ENCODE measurements around the gene PCDHA7.
"Not testable (repeated sequence)": the region's sequence is repeated elsewhere in the genome, so short reads cannot be mapped to it uniquely, and the experiment has no call there.

PCDHA7 gene, protein sequence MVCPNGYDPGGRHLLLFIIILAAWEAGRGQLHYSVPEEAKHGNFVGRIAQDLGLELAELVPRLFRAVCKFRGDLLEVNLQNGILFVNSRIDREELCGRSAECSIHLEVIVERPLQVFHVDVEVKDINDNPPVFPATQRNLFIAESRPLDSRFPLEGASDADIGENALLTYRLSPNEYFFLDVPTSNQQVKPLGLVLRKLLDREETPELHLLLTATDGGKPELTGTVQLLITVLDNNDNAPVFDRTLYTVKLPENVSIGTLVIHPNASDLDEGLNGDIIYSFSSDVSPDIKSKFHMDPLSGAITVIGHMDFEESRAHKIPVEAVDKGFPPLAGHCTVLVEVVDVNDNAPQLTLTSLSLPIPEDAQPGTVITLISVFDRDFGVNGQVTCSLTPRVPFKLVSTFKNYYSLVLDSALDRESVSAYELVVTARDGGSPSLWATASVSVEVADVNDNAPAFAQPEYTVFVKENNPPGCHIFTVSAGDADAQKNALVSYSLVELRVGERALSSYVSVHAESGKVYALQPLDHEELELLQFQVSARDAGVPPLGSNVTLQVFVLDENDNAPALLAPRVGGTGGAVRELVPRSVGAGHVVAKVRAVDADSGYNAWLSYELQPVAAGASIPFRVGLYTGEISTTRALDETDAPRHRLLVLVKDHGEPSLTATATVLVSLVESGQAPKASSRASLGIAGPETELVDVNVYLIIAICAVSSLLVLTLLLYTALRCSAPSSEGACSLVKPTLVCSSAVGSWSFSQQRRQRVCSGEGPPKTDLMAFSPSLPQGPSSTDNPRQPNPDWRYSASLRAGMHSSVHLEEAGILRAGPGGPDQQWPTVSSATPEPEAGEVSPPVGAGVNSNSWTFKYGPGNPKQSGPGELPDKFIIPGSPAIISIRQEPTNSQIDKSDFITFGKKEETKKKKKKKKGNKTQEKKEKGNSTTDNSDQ

DNA sequence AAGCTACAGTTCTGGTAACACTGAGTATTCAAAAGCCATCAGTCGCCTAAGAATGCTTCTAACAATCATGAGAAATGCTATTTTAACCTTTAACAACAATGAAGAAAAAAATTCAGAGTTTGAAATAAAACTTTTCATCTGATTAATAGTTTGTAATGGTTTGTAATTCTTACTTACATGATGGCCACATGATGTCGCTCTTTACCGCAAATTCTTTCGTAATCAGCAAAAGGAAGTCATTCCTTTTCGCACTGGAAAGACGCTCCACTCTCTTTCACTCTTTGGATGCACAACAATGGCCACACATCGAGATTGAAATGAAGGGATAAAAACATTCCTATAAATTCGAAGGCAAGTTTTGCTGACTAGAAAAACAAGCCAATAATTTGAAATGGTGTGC lies at the start of gene PCDHA7:
PCDHA7 (plus strand) TSS at position 277 of the 400 bp plus-strand sequence; CDS start at position 392, 115 bp downstream.
- no peak for DNase-seq

DNA sequence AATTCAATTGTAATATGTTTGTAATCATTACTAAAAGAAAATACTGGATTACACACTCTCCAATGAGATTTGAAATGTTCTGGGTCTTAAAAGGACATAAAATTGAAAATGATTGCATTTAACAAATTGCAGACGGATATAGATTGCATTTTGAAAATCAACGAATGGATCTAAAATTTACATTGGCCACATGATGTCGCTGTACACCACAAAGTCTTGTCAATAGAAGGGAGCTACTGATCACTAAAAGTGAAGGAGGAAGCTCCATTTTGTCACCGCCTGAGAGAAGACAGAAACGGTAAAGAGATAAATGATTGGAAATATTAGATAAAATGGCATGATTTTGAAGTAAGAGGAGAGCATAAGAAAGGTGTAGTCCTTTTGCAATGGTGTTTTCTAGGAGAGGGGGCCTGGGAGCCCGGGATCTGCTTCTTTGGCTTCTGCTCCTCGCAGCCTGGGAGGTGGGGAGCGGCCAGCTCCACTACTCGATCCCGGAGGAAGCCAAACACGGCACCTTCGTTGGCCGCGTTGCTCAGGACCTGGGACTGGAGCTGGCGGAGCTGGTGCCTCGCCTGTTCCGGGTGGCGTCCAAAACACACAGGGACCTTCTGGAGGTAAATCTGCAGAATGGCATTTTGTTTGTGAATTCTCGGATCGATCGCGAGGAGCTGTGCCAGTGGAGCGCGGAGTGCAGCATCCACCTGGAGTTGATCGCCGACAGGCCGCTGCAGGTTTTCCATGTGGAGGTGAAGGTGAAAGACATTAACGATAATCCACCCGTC lies 48.0 kb upstream of the PCDHA7 start, which contains the start of gene PCDHA1:
PCDHA1 (plus strand) TSS at position 236 of the 782 bp plus-strand sequence.
- no peak for DNase-seq

DNA sequence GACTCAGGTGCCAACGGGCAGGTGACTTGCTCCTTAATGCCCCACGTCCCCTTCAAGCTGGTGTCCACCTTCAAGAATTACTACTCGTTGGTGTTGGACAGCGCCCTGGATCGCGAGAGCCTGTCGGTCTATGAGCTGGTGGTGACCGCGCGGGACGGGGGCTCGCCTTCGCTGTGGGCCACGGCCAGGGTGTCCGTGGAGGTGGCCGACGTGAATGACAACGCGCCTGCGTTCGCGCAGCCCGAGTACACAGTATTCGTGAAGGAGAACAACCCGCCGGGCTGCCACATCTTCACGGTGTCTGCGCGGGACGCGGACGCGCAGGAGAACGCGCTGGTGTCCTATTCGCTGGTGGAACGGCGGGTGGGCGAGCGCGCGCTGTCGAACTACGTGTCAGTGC lies 46.6 kb upstream of the PCDHA7 start:
- not testable (repeated sequence) for DNase-seq

DNA sequence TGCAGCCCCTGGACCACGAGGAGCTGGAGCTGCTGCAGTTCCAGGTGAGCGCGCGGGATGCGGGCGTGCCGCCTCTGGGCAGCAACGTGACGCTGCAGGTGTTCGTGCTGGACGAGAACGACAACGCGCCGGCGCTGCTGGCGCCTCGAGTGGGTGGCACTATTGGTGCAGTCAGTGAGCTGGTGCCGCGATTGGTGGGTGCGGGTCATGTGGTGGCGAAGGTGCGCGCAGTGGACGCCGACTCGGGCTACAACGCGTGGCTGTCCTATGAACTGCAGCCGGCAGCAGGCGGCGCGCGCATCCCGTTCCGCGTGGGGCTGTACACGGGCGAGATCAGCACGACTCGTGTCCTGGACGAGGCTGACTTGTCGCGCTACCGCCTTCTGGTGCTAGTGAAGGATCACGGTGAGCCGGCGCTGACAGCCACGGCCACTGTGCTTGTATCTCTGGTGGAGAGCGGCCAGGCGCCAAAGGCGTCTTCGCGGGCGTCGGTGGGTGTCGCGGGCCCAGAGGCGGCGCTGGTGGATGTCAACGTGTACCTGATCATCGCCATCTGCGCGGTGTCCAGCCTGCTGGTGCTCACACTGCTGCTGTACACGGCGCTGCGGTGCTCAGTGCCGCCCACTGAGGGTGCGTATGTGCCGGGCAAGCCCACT lies 46.1 kb upstream of the PCDHA7 start:
- DNase-seq: not testable (repeated sequence)

DNA sequence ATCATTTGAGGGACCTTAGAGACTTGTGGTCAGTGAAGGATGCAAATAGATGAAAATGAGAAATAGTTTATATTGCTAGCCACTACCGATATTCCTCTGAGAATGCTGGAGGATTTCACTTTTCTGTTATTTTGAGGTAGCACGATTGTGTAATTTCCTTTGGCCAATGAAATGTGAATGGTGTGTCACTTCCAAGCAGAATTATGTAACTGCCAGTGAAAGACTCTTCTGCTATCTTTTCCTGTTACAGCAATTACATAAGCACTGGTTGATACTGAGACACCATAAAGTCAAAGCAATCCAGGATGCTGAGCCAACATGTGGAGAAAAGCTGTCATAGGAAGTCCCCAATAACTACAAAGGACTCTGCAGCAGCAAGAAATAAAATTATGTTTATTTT lies 43.0 kb upstream of the PCDHA7 start:
- DNase-seq: no peak

DNA sequence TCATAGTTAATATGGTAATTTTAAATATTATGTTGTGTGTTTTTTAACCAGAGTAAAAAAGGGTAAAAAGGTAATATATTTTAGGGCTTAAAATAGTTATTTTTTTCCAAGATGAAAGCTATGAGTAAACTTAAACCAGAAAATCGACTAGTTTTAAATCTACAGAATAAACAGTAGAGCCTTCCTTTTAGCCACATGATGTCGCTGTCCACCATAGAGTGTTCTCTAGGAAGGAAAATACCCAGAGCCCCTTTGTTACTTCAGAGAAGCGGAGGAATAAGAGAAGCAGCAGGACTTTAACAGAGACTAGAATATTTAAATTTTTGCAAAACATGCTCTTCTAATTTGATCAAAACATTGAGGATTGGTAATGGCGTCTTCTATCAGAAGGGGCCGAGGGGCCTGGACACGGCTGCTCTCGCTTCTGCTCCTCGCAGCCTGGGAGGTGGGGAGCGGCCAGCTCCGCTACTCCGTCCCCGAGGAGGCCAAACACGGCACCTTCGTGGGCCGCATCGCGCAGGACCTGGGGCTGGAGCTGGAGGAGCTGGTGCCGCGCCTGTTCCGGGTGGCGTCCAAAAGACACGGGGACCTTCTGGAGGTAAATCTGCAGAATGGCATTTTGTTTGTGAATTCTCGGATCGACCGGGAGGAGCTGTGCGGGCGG lies 39.3 kb upstream of the PCDHA7 start, which contains the start of gene PCDHA2:
PCDHA2 (plus strand) TSS at position 258 of the 664 bp plus-strand sequence.
- DNase-seq: no peak

DNA sequence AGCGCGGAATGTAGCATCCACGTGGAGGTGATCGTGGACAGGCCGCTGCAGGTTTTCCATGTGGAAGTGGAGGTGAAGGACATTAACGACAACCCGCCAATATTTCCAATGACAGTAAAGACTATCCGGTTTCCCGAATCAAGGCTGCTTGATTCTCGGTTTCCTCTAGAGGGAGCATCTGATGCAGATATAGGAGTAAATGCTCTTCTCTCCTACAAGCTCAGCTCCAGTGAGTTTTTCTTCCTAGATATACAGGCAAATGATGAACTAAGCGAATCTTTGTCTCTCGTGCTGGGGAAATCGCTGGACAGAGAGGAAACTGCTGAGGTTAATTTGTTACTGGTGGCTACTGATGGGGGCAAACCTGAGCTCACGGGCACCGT lies 38.8 kb upstream of the PCDHA7 start:
- no peak for DNase-seq

DNA sequence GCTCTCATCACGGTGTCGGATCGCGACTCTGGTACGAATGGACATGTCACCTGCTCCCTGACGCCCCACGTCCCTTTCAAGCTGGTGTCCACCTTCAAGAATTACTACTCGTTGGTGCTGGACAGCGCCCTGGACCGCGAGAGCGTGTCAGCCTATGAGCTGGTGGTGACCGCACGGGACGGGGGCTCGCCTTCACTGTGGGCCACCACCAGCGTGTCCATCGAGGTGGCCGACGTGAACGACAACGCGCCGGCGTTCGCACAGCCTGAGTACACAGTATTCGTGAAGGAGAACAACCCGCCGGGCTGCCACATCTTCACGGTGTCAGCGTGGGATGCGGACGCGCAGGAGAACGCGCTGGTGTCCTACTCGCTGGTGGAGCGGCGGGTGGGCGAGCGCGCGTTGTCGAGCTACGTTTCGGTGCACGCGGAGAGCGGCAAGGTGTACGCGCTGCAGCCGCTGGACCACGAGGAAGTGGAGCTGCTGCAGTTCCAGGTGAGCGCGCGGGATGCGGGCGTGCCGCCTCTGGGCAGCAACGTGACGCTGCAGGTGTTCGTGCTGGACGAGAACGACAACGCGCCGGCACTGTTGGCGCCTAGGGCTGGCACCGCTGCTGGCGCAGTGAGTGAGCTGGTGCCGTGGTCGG lies 37.9 kb upstream of the PCDHA7 start:
- not testable (repeated sequence) for DNase-seq

DNA sequence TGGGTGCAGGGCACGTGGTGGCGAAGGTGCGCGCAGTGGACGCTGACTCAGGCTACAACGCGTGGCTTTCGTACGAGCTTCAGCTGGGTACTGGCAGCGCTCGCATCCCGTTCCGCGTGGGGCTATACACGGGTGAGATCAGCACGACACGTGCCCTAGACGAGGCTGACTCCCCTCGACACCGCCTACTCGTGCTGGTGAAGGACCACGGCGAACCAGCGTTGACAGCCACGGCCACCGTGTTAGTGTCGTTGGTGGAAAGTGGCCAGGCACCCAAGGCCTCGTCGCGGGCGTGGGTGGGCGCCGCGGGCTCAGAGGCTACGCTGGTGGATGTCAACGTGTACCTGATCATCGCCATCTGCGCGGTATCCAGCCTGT lies 37.4 kb upstream of the PCDHA7 start:
- DNase-seq: no peak

DNA sequence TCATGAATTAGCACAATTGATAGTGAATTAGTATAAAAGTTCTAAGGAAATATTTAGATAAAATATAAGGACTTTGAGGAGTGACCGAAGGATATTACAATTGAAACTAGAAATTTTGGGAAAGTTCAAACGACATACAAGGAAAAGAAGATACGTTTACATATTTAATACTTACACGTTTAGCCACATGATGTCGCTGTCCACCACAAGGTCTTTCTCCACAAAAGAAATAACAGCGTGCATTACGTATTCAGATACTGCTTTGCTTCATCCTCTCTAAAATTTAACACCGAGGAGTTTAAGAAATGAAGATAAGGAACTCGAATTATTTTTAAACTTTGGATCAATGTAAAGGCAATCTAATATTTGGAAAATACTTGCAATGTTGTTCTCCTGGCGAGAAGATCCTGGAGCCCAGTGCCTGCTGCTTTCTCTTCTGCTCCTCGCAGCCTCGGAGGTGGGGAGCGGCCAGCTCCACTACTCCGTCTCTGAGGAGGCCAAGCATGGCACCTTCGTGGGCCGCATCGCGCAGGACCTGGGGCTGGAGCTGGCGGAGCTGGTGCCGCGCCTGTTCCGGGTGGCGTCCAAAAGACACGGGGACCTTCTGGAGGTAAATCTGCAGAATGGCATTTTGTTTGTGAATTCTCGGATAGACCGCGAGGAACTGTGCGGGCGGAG lies 33.1 kb upstream of the PCDHA7 start, which contains the start of gene PCDHA3:
PCDHA3 (plus strand) TSS at position 242 of the 678 bp plus-strand sequence.
- DNase-seq: no peak

DNA sequence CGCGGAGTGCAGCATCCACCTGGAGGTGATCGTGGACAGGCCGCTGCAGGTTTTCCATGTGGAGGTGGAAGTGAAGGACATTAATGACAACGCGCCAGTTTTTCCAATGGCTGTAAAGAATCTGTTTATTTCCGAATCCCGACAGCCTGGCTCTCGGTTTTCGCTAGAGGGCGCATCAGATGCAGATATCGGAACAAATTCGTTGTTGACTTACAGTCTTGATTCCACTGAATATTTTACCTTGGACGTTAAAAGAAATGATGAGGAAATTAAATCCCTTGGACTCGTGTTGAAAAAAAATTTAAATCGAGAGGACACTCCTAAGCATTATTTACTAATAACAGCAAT lies 32.6 kb upstream of the PCDHA7 start:
- DNase-seq: no peak

DNA sequence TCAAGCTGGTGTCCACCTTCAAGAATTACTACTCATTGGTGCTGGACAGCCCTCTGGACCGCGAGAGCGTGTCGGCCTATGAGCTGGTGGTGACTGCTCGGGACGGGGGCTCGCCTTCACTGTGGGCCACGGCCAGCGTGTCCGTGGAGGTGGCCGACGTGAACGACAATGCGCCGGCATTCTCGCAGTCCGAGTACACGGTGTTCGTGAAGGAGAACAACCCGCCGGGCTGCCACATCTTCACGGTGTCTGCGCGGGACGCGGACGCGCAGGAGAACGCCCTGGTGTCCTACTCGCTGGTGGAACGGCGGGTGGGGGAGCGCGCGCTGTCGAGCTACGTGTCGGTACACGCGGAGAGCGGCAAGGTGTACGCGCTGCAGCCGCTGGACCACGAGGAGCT lies 31.7 kb upstream of the PCDHA7 start:
- DNase-seq: not testable (repeated sequence)

DNA sequence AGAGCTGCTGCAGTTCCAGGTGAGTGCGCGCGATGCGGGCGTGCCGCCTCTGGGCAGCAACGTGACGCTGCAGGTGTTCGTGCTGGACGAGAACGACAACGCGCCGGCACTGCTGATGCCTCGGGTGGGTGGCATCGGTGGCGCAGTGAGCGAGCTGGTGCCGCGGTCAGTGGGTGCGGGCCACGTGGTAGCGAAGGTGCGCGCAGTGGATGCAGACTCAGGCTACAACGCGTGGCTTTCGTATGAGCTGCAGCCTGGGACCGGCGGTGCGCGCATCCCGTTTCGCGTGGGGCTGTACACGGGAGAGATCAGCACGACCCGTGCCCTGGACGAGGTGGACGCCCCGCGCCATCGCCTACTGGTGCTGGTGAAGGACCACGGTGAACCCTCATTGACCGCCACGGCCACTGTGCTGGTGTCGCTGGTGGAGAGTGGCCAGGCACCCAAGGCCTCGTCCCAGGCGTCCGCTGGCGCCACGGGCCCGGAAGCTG lies 31.2 kb upstream of the PCDHA7 start:
- no peak for DNase-seq

DNA sequence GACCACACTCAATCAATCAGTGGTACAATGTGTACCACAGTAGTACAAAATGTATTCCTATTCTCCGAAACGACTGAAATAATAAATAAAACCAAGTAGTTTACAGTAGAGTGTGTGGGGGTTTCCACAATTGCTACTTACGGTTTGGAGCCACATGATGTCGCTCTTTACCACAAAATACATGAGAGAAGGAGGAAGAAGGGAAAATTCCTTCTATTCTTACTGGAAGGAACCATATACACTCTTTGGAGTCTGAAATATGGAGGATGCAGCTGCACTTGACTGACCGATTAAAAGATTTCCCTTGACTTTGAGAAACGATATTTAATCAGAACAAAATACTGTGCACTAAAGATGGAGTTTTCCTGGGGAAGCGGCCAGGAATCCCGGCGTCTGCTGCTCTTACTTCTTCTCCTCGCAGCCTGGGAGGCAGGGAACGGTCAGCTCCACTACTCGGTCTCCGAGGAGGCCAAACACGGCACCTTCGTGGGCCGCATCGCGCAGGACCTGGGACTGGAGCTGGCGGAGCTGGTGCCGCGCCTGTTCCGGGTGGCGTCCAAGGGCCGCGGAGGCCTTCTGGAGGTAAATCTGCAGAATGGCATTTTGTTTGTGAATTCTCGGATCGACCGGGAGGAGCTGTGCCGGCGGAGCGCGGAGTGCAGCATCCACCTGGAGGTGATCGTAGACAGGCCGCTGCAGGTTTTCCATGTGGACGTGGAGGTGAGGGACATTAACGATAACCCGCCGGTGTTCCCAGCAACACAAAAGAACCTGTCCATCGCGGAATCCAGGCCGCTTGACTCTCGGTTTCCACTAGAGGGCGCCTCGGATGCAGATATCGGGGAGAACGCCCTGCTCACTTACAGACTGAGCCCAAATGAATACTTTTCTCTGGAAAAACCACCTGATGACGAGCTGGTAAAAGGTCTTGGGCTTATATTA lies 27.0 kb upstream of the PCDHA7 start, which contains the start of gene PCDHA4:
PCDHA4 (plus strand) TSS at position 235 of the 942 bp plus-strand sequence.
- no peak for DNase-seq

DNA sequence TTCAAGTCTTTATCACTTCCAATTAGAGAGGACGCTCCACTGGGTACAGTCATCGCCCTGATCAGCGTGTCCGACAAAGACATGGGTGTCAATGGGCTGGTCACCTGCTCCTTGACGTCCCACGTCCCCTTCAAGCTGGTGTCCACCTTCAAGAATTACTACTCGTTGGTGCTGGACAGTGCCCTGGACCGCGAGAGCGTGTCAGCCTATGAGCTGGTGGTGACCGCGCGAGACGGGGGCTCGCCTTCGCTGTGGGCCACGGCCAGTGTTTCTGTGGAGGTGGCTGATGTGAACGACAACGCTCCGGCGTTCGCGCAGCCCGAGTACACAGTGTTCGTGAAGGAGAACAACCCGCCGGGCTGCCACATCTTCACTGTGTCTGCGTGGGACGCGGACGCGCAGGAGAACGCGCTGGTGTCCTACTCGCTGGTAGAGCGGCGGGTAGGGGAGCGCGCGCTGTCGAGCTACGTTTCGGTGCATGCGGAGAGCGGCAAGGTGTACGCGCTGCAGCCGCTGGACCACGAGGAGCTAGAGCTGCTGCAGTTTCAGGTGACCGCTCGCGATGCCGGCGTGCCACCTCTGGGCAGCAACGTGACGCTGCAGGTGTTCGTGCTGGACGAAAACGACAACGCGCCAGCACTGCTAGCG lies 25.7 kb upstream of the PCDHA7 start:
- DNase-seq: not testable (repeated sequence)

DNA sequence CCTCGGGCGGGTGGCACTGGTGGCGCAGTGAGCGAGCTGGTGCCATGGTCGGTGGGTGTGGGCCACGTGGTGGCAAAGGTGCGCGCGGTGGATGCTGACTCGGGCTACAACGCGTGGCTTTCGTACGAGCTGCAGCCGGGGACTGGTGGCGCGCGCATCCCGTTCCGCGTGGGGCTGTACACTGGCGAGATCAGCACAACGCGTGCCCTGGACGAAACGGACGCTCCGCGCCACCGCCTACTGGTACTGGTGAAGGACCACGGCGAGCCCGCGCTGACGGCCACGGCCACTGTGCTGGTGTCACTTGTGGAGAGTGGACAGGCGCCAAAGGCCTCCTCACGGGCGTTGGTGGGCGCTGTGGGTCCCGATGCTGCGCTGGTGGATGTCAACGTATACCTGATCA lies 25.2 kb upstream of the PCDHA7 start:
- DNase-seq: no peak

DNA sequence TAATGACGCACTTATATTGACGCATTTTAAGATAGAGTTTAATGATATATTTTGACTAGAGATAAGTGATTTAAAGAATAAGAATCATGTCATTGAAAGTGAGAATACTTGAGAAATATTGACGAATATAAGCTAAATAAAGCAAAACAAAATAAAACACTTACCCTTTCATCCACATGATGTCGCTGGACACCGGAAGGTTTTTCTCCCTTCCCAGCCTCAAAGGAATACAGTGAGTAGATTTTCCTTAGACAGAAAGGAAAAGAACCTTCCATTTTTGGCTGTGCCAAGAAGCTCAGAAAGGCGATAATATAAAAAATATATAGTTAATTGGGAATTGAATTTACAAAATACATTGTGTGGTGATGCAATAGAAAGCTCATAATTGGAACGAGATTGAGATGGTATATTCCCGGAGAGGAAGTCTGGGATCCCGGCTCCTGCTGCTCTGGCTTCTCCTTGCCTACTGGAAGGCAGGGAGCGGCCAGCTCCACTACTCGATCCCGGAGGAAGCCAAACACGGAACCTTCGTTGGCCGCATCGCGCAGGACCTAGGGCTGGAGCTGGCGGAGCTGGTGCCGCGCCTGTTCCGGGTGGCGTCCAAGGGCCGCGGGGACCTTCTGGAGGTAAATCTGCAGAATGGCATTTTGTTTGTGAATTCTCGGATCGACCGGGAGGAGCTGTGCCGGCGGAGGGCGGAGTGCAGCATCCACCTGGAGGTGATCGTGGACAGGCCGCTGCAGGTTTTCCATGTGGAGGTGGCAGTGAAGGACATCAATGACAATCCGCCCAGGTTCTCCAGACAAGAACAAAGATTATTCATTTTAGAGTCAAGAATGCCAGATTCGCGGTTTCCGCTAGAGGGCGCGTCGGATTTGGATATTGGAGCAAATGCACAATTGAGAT lies 12.4 kb upstream of the PCDHA7 start, which contains the start of gene PCDHA5:
PCDHA5 (plus strand) TSS at position 239 of the 906 bp plus-strand sequence.
- DNase-seq: no peak

All from activated CD4-positive, CD25-positive, alpha-beta regulatory T cell (primary cell).